NCI-H2029 (cell line): ENCODE data around the gene SORD.

ENCODE experiments used
- DNase-seq: peaks from one replicate; lab custom pipeline; 2025; lab: John Stamatoyannopoulos, UW

SORD gene

DNA sequence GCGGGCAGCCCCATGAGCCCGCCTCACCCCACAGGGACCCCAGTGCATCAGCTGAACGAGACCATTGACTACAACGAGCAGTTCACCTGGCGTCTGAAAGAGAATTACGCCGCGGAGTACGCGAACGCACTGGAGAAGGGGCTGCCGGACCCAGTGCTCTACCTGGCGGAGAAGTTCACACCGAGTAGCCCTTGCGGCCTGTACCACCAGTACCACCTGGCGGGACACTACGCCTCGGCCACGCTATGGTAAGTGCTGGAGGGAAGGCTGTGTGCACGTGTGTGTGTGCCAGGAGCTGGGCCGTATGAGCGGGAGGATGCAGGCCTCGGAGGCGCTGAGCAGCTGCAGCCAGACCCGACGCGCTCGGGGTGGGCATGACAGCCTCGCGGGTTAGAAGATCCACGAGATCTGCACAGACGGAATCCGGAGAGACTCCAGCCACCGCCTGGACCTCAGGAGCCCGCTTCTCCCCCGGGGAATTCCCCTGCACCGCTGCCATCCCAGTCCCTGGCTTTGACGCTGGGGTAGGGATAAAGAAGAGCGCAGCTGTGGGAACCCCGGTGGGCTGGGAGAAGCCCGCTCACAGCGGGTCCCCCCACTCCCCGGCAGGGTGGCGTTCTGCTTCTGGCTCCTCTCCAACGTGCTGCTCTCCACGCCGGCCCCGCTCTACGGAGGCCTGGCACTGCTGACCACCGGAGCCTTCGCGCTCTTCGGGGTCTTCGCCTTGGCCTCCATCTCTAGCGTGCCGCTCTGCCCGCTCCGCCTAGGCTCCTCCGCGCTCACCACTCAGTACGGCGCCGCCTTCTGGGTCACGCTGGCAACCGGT is 93.7 kb downstream of the SORD start:
- no peak for DNase-seq

DNA sequence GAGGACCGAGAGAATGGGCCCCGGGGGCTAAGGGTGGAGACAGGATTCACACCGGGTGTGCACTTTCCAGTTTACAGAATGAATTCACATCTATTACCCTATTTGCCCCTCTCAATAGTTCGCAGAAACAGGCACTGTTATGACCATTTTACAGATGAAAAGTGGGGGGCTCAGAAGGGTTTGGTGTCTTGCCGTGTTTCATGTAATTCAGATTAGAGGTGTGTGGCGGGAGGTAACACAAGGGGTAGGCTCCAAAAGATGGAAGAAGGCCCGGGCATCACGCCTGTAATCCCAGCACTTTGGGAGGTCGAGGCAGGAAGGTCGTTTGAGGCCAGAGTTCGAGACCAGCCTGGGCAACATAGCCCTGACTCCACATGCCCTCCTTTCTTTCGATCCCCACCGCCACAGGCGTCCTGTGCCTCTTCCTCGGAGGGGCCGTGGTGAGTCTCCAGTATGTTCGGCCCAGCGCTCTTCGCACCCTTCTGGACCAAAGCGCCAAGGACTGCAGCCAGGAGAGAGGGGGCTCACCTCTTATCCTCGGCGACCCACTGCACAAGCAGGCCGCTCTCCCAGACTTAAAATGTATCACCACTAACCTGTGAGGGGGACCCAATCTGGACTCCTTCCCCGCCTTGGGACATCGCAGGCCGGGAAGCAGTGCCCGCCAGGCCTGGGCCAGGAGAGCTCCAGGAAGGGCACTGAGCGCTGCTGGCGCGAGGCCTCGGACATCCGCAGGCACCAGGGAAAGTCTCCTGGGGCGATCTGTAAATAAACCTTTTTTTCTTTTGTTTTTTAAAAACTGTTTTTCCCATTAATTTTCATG is 94.5 kb downstream of the SORD start:
- DNase-seq, result no peak

DNA sequence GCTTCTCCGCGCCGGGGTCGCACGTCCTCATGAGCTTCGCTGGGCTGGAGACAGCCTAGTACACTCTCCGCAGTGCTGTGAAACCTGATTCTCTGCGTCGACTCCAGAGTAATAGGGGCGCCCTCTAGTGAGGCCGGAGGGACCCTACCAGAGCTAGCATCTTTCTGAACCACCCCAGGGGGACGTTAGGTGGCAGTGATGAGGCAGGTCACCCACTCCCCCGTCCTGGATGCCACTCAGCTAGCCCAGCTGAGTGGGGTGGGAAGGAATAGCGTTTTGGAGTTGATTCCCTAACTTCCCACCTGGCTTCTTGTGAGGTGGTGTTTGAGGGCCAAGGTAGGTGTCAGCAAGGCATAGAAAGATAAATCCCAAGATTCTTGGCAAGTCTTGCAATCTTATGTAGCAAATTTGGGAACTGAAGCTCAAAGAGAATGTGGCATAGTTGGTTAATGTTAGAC is 95.2 kb downstream of the SORD start:
- DNase-seq, result peak; percentile 59

DNA sequence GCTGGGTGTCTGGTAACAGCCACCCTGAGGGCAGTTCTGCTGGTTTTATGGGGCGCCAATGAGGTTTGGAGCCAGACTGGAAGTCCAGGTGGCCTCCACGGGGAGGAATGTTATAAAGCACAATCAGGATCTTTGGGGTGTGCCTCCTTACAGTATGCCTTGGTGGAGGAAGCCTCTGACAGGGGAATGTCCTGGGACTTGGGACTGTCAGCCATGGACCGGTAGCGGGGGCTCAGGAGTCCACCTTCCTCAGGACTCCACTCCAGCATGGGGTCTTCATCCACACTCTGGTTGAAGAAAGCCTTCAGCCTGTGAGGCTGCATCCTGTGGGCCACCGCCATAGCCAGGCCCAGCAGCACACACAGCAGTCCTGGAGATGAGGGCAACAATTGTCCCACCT is 96.0 kb downstream of the SORD start:
- DNase-seq, result no peak

DNA sequence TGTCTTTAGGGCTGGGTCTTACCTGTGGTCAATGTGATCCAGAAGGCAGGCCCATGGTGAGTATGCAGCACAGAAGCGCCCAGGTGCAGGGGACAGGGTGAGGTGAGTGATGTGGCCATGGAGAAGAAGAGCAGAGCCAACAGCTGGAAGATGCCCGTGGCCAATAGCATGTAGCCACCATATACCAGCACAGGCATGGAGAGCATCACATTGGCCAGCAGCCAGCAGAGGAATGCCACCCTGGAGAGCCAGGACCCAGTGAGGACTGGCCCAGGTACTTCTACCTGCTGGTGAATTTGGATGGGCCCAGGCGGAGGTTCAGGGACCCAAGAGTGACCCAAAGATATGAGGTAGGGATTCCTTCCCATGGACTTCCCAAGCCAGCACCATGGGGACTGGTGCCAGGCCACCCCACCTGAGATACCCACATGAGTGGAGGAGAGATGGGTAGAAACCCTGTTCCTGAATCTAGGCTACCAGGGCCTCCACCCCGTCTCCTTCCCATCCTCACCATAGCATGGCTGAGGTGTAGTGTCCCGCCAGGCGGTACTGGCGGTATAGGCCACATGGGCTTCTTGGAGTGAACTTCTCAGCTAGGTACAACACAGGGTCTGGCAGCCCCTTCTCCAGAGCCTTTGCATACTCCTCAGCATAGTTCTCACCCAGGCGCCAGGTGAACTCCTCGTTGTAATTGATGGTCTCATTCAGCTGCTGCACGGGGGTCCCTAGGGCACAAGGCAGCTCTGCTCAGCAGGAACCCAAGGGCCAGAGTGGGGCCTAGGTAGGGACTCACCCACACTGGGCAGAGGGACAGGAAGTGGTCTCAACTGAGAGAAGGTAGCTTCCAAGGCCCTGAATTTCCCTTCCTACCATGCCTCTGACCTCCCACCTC is 97.3 kb downstream of the SORD start:
- DNase-seq, result no peak

DNA sequence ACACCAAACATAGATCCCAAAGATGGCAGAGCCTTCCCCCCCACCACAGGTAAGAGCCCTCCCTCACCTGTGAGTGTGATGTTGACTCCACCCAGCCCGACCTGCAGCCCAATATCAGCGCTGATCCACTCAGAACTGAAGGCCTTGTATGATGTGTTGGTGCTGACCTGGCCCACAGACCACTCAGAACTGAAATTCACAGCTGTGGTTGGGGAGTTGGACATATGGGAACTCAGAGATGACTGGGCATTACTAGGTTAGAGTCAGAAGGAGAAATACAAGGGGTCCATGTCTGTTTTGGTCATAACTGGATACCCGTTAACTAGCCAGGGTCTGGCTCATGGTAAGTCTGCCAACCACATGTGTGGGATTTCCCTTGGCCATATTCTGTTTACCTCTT is 98.0 kb downstream of the SORD start:
- DNase-seq, result no peak

DNA sequence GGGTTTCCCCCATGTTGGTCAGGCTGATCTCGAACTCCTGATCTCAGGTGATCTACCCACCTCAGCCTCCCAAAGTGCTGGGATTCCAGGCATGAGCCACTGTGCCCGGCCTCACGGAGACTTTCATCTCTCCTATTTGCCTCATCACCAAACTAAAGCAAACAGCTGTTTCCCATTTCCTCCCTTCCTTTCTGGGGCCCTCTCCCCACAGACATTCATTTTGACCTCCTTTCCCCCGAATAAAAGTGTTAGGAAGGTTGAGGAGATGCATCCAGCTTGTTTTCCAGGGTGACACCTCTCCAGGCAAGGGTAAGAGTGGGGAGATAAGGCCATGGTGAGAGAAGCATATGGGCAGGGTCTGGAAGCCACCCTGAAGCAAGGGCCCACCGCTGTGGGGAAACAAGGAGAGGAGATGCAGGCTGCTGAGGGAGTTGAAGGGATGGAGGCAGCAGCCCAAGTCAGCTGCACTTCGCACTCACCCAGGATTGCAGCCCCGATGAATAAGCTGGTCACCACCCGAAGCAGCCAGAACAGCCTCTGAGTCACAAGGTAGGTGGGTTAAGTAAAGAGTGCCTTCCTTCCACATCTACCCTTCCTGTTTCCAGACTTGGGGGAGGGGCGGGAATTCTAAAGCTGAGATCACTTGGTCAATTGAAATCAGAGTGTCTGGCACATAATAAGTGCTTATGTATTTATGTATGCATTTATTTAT is 98.9 kb downstream of the SORD start:
- DNase-seq, result no peak

DNA sequence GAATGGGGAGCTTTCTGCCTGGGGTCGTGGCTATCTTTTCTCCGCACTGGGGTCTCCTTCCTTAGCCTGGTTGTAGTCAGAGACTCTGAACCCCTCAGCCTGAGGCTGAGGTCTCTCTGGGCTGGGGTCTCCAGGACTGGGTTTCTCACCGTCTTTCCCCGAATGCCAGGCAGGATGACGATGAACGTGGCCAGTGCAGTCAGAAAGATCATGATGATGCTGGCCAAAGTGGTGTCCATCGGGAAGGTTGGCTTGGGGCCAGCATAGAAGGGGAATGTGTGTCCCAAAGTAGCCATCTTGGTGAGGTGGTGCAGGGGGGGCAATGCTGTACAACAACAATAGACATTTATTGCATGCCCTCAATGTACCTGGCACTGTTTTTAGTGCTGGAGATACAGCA is 99.7 kb downstream of the SORD start:
- no peak for DNase-seq

DNA sequence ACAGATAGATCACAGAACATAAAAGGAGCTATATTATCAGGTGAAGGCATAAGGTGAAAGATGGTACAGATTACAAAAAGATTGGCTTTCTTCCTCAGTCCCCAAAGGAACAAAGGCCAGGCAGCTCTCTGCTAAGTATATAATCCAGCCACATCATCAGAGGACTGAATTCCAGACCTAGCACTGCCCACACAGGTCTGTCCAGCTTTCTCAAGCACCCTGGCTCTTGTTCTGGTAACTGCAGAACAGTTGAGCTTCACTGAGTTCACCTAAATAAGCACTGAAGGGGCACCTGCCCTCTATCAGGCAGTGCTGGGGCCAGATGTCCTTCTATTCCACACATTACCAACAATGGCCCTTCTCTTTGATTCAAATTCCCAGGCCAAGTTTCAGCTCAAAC is 100.4 kb downstream of the SORD start:
- no peak for DNase-seq

DNA sequence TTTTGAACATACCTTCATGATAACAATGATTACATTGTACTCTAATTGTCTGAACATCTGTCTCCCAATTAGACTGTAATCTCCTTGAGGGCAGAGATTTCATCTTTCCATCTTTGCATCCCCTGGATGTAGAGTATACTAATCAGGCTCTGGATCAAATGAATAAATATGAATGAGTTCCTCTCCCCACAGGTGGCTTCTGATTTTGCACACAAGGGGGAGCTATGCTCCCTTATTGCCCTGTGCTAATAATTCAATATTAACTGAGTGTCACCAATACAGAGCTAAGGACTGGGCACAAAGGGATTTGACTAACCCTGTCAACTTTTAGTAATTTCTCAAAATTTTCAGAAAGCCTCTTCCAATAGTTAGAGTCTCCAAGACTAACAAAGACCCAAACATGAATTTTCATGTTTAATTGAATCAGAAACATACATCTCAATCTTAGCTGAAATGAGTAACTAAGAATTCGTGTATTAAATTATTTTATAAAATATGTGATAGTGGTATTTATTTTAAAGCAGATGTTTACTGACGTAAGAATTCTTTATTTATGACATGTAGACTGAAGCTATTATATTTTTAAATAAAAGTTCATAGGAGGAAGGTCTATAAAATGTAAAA is 103.7 kb downstream of the SORD start:
- DNase-seq, result peak; percentile 22
